ENCODE data around the gene MAS1.

DNA sequence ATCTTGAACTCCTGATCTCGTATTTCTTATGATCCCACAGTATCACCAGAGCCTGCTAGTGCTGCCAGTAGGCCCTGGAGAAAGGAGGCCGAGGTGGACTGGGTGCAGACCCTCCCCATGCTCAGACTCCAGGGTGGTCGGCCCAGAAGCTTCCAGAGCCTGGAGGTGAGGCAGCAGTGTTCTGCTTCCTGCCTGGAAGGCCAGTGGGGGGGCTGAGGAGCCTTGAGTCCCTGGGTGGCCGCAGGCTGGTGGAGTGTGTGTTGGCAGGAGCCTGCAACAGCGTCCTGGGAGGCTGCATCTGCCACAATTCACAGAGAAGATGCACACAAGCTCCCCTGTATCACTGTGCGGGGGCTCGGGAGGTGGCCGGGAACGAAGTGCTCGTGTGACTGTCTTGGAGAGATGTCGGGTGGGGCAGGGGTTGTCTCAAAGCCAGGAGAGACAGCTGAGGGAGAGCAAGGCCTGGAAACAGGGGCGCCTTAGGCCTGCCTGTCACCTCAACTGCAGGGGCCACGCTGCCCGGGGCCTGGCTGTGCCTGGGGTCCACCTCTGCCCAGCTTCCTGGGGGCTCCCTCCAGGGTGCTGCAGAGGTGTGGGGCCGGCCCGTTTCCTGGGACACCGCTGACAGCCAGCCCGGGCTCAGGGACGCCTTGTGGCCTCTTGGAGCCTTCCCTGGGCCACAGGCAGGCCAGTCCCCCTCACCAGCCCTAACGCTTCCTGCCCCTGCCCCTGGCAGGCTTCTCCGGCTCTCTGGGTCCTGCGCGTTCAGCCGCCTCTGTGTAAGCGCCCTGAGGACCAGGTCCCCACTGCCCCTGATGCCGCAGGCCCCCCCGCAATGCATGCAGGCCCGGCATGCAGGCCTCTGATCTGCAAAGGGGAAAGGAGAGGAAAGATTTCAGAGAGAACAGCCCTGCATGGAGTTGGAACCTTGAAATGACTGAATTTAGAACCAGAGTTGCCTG is 24.2 kb upstream of the MAS1 start:
- TF ChIP-seq, protein P1, sequence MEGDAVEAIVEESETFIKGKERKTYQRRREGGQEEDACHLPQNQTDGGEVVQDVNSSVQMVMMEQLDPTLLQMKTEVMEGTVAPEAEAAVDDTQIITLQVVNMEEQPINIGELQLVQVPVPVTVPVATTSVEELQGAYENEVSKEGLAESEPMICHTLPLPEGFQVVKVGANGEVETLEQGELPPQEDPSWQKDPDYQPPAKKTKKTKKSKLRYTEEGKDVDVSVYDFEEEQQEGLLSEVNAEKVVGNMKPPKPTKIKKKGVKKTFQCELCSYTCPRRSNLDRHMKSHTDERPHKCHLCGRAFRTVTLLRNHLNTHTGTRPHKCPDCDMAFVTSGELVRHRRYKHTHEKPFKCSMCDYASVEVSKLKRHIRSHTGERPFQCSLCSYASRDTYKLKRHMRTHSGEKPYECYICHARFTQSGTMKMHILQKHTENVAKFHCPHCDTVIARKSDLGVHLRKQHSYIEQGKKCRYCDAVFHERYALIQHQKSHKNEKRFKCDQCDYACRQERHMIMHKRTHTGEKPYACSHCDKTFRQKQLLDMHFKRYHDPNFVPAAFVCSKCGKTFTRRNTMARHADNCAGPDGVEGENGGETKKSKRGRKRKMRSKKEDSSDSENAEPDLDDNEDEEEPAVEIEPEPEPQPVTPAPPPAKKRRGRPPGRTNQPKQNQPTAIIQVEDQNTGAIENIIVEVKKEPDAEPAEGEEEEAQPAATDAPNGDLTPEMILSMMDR (IDR thresholded peaks at IDR 0.05), result no peak
- TF ChIP-seq ZFX (IDR thresholded peaks at IDR 0.05; ENCODE audit: borderline replicate concordance), result no peak
